AG04450 (cell line): ENCODE data around the gene CDC42BPA. TPM values are rescaled to one million over a fixed set of nuclear protein-coding genes. Genes with fewer than 3 reads are reported as not detected.

Source experiments
- CTCF ChIA-PET: fragments of 300-600, 350-600 bp; formaldehyde crosslinking; extraction: SDS; loops from one replicate; lab custom pipeline; 2022; ENCODE audit warnings: antibody characterized with exemption, inconsistent platforms; lab: Charles Lee
- POLR2A ChIA-PET: fragments of 350-600 bp; formaldehyde crosslinking; extraction: SDS; loops from one replicate; lab custom pipeline; 2021; ENCODE audit warnings: antibody characterized with exemption, inconsistent platforms; lab: Yijun Ruan, JAX
- DNase-seq: peaks from one replicate; pipeline ENCODE4 v3.0.0-alpha.2; 2011; ENCODE audit warnings: low read depth, low spot score
- H3K27ac ChIP-seq: one replicate; pipeline ENCODE4 v1.5.1; 2012; ENCODE audit warnings: low read depth, low read length, control low read depth
- H3K27me3 ChIP-seq: one replicate; pipeline ENCODE4 v1.6.0; 2012; ENCODE audit warnings: low read length; ENCODE audit not compliant: control insufficient read depth, insufficient read depth
- H3K4me3 ChIP-seq: 2 replicates; pipeline ENCODE4 v1.5.1; 2011; ENCODE audit warnings: mild to moderate bottlenecking, low read depth, low read length, control low read depth
- H3K9me3 ChIP-seq: 2 replicates; pipeline ENCODE4 v1.5.1; 2012; ENCODE audit warnings: low read length; ENCODE audit not compliant: control insufficient read depth, insufficient read depth
- polyA plus RNA-seq: library from polyadenylated mRNA; depleted of rRNA; stranded (reverse); fragments of >200 nt; gene quantifications from 2 replicates; pipeline ENCODE4 v1.2.3, GENCODE V29; 2011
- TF ChIP-seq, protein P1 (sequence below): IDR thresholded peaks from 2 replicates; pipeline ENCODE4 v1.5.1; 2011; ENCODE audit warnings: low read depth, low read length, control low read depth, inconsistent platforms

Gene CDC42BPA
- polyA plus RNA-seq, 1 experiment: 30.7 TPM

DNA sequence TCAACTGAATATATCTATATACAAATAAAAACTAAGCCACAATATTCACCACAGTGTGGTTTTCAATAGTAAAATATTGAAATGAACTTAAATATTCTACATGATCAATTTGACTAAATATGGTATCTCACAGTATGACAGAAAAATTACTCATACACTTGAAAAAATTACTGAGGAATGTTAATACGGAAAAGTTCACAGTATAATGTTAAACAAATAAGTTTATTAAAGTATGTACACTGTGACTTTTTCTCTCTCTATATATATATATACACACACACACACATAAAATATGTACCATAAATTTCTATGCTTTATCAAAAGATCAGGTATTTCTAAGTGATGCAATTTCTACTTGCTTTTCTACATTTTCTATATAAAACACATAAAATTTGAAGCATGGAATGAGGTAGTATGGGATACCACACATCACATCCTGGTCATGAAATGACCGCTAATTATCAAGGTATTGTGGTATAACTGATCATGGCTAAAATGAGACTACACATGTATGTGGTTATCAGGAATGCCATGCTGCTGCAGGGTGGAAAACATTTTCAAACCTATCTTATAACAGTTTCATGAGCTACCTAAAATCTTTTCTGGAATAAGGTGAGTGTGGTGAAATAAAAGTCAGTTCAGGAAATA, 102.3 kb downstream of the CDC42BPA start:
- H3K9me3 ChIP-seq: no peaks in the 10 kb centered on the region
- no peaks in the 10 kb centered on the region for H3K27me3 ChIP-seq
- CTCF ChIA-PET: interaction anchor here (1.5 kb wide), 1 partner anchor 20 kb away, joined by 4 read pairs; no protein-coding TSS in a partner anchor
- no peak overlapping the region for H3K27ac ChIP-seq
- no peak overlapping the region for H3K4me3 ChIP-seq
- TF ChIP-seq, protein P1, sequence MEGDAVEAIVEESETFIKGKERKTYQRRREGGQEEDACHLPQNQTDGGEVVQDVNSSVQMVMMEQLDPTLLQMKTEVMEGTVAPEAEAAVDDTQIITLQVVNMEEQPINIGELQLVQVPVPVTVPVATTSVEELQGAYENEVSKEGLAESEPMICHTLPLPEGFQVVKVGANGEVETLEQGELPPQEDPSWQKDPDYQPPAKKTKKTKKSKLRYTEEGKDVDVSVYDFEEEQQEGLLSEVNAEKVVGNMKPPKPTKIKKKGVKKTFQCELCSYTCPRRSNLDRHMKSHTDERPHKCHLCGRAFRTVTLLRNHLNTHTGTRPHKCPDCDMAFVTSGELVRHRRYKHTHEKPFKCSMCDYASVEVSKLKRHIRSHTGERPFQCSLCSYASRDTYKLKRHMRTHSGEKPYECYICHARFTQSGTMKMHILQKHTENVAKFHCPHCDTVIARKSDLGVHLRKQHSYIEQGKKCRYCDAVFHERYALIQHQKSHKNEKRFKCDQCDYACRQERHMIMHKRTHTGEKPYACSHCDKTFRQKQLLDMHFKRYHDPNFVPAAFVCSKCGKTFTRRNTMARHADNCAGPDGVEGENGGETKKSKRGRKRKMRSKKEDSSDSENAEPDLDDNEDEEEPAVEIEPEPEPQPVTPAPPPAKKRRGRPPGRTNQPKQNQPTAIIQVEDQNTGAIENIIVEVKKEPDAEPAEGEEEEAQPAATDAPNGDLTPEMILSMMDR: no peak
- DNase-seq: no peak
- POLR2A ChIA-PET: no interaction called here

DNA sequence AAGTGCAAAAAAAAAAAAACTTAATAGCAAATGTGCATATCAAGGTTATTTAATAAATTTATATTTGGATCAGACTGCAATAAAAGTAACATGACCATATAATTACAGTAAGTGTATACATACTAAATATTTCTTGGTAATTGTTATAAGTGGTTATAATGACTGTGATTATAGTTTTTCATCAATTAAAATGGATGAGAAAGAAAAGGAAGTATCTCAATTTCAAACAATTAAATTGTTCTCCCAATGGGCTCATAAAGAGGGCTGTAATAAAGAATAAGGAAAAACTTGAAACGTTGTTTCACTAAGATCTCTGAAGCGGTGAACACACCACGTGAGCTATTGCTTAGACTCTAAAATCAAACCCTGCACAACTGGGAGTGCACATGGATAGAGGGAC, 104.1 kb downstream of the CDC42BPA start:
- Histone ChIP-seq H3K27ac (no peak overlapping the region), H3K27me3 (no peaks in the 10 kb centered on the region), H3K4me3 (no peak overlapping the region), H3K9me3 (no peaks in the 10 kb centered on the region)
- TF ChIP-seq, protein P1: no peak
- CTCF ChIA-PET: no interaction called here
- no peak for DNase-seq
- POLR2A ChIA-PET: no interaction called here

DNA sequence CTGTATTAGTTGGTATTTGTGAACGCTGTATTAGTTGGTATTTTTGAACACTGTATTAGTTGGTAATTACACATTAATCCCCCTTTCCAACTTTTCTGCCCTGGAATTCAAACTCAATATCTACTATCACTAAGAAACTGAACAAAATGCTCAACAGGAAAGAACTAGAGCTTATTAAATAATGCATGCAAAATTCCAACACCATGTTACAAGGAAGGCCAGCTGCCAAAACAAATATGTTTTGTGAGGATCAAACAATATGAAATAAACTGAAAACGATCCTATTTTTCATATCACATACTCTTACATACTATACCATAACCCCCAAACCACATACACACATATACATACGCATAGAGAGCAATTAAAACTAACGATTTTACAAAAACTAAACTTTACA, 104.9 kb downstream of the CDC42BPA start:
- H3K27ac ChIP-seq: no peak overlapping the region
- H3K27me3 ChIP-seq: no peaks in the 10 kb centered on the region
- POLR2A ChIA-PET: no interaction called here
- no peak overlapping the region for H3K4me3 ChIP-seq
- CTCF ChIA-PET: interaction anchor here (1.0 kb wide), 1 partner anchor 14 kb away, joined by 3 read pairs; no protein-coding TSS in a partner anchor
- no peaks in the 10 kb centered on the region for H3K9me3 ChIP-seq
- TF ChIP-seq, protein P1: no peak
- DNase-seq: no peak

DNA sequence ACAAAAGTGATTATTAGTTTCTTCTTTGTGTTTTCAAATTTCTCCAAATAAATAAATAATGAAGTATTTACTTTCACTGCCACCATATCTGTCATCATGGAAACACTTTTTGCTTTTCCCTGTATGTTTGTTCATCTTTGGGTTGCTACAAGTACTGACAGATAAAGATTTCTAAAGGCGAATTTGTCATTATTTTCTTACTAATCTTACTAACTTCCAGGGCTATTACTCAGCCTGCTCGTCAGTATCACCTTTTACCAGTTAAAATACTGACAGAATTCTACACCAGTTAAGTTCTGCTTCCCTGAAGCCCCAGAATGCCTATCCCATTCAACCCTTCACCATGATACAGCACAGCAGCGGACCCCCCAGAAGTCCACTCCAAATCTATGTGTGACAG, 106.1 kb downstream of the CDC42BPA start:
- Histone ChIP-seq H3K4me3 (no peak overlapping the region), H3K27me3 (no peaks in the 10 kb centered on the region), H3K9me3 (no peaks in the 10 kb centered on the region), H3K27ac (no peak overlapping the region)
- POLR2A ChIA-PET: no interaction called here
- CTCF ChIA-PET: no interaction called here
- no peak for DNase-seq
- TF ChIP-seq, protein P1: no peak

DNA sequence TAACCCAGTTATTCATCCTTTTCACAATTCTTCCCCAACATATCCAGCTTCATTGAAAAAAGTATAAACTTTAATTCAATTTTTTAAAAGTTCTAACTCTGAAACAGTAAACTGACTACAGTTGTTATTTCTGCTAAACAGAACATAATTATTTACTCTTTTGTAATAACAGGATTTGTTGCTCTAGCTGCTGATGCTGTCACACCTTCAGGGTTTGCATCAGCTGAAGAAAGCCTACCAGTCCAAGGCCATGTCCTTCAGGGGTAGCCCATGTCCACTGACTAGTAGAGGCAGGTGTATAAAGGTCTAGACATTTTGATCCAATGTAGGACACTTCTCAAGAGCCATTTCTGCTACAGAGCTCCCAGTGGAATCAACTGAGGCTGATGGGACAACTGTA, 107.7 kb downstream of the CDC42BPA start:
- ChIA-PET CTCF (no interaction called here), POLR2A (no interaction called here)
- Histone ChIP-seq H3K9me3 (no peaks in the 10 kb centered on the region), H3K27me3 (no peaks in the 10 kb centered on the region), H3K27ac (no peak overlapping the region), H3K4me3 (no peak overlapping the region)
- no peak for DNase-seq
- TF ChIP-seq, protein P1: no peak
